H9 (cell line): ENCODE results near the gene FCN1. TPM values are rescaled to one million over a fixed set of nuclear protein-coding genes. Genes with fewer than 3 reads are reported as not detected.

Source experiments
- DNase-seq: peaks from one replicate; pipeline ENCODE4 v3.0.0-alpha.2; 2017
- H2AFZ ChIP-seq: one replicate; pipeline ENCODE4 v1.6.1; 2013; ENCODE audit warnings: mild to moderate bottlenecking, low read length, control low read depth, moderate library complexity
- H2AK5ac ChIP-seq: 2 replicates; pipeline ENCODE4 v1.6.1; 2013; ENCODE audit warnings: low read length, control low read depth, mixed read lengths; ENCODE audit not compliant: insufficient read length
- H2BK120ac ChIP-seq: one replicate; pipeline ENCODE4 v1.6.1; 2013; ENCODE audit warnings: low read depth, mild to moderate bottlenecking, low read length, control low read depth, inconsistent platforms; ENCODE audit not compliant: poor library complexity, severe bottlenecking
- H2BK12ac ChIP-seq: 2 replicates; pipeline ENCODE4 v1.6.1; 2013; ENCODE audit warnings: low read length, control low read depth, mixed read lengths, low read depth; ENCODE audit not compliant: insufficient read length
- H2BK15ac ChIP-seq: 2 replicates; pipeline ENCODE4 v1.6.1; 2013; ENCODE audit warnings: low read depth, low read length, control low read depth
- H2BK20ac ChIP-seq: one replicate; pipeline ENCODE4 v1.6.1; 2013; ENCODE audit warnings: low read depth, mild to moderate bottlenecking, low read length, control low read depth, inconsistent platforms; ENCODE audit not compliant: poor library complexity, severe bottlenecking
- H2BK5ac ChIP-seq: 2 replicates; pipeline ENCODE4 v1.6.1; 2013; ENCODE audit warnings: low read length, control low read depth, mixed read lengths; ENCODE audit not compliant: insufficient read length
- H3K14ac ChIP-seq: 2 replicates; pipeline ENCODE4 v1.6.1; 2013; ENCODE audit warnings: low read length, control low read depth; ENCODE audit not compliant: insufficient read depth
- H3K18ac ChIP-seq: 2 replicates; pipeline ENCODE4 v1.6.1; 2013; ENCODE audit warnings: low read depth, mild to moderate bottlenecking, mixed read lengths, low read length, control low read depth; ENCODE audit not compliant: insufficient read length
- H3K23ac ChIP-seq: 2 replicates; pipeline ENCODE4 v1.6.1; 2013; ENCODE audit warnings: low read length, control low read depth, mixed read lengths, low read depth; ENCODE audit not compliant: insufficient read length
- H3K23me2 ChIP-seq: 2 replicates; pipeline ENCODE4 v1.6.1; 2013; ENCODE audit warnings: low read depth, mild to moderate bottlenecking, mixed read lengths, low read length, control low read depth; ENCODE audit not compliant: insufficient read length, poor library complexity, severe bottlenecking
- H3K27ac ChIP-seq: 2 replicates; pipeline ENCODE4 v1.5.1; 2013; ENCODE audit warnings: low read length, control low read depth, mixed read lengths, low read depth; ENCODE audit not compliant: insufficient read length
- H3K27me3 ChIP-seq: 2 replicates; pipeline ENCODE4 v1.6.1; 2013; ENCODE audit warnings: low read length, control low read depth, inconsistent platforms; ENCODE audit not compliant: insufficient read depth
- H3K4ac ChIP-seq: 2 replicates; pipeline ENCODE4 v1.6.1; 2013; ENCODE audit warnings: low read depth, mild to moderate bottlenecking, control low read depth, inconsistent platforms, low read length, moderate library complexity
- H3K4me1 ChIP-seq: 2 replicates; pipeline ENCODE4 v1.6.1; 2013; ENCODE audit warnings: low read length, control low read depth, inconsistent platforms; ENCODE audit not compliant: insufficient read depth
- H3K4me2 ChIP-seq: 2 replicates; pipeline ENCODE4 v1.6.1; 2013; ENCODE audit warnings: low read length, control low read depth, mixed read lengths; ENCODE audit not compliant: insufficient read length, insufficient read depth
- H3K56ac ChIP-seq: 2 replicates; pipeline ENCODE4 v1.6.1; 2013; ENCODE audit warnings: low read depth, mild to moderate bottlenecking, mixed read lengths, low read length, control low read depth; ENCODE audit not compliant: insufficient read length
- H3K79me1 ChIP-seq: 2 replicates; pipeline ENCODE4 v1.6.1; 2013; ENCODE audit warnings: low read depth, mild to moderate bottlenecking, moderate library complexity, low read length, control low read depth, inconsistent platforms; ENCODE audit not compliant: insufficient read depth, poor library complexity, severe bottlenecking
- H3K79me2 ChIP-seq: 2 replicates; pipeline ENCODE4 v1.6.1; 2013; ENCODE audit warnings: low read length, control low read depth, inconsistent platforms; ENCODE audit not compliant: insufficient read depth
- H3K9ac ChIP-seq: 2 replicates; pipeline ENCODE4 v1.6.1; 2013; ENCODE audit warnings: low read length, control low read depth, mixed read lengths; ENCODE audit not compliant: insufficient read length; ENCODE audit errors: extremely low read depth
- H3K9me3 ChIP-seq: one replicate; pipeline ENCODE4 v1.6.1; 2013; ENCODE audit warnings: low read depth, low read length, inconsistent platforms; ENCODE audit not compliant: control insufficient read depth
- H3T11ph ChIP-seq: one replicate; pipeline ENCODE4 v1.6.1; 2013; ENCODE audit warnings: mild to moderate bottlenecking, low read length, control low read depth, inconsistent platforms
- H4K20me1 ChIP-seq: one replicate; pipeline ENCODE4 v1.6.1; 2013; ENCODE audit not compliant: control insufficient read depth, insufficient read length, insufficient read depth
- H4K5ac ChIP-seq: 2 replicates; pipeline ENCODE4 v1.6.1; 2013; ENCODE audit warnings: low read depth, mild to moderate bottlenecking, mixed read lengths, low read length, control low read depth; ENCODE audit not compliant: insufficient read length
- H4K8ac ChIP-seq: replicated peaks from 2 replicates; pipeline ENCODE4 v1.6.1; 2013; ENCODE audit warnings: low read length, control low read depth, mixed read lengths, low read depth; ENCODE audit not compliant: insufficient read length
- H4K91ac ChIP-seq: 2 replicates; pipeline ENCODE4 v1.6.1; 2013; ENCODE audit warnings: low read depth, mild to moderate bottlenecking, moderate library complexity, mixed read lengths, low read length, control low read depth; ENCODE audit not compliant: insufficient read length
- H3K27ac Mint-ChIP-seq, 3 experiments: 2 replicates in 2 of 3; 3 replicates in 1 of 3; pipeline ENCODE4 v1.8.0; 2020 to 2021; ENCODE audit warnings: mixed read lengths in 3 of 3, mild to moderate bottlenecking in 1 of 3, moderate library complexity in 1 of 3
- H3K27me3 Mint-ChIP-seq: 2 replicates; pipeline ENCODE4 v1.8.0; 2021; ENCODE audit warnings: low read depth, mild to moderate bottlenecking, moderate library complexity, mixed read lengths
- H3K36me3 Mint-ChIP-seq, 3 experiments: 2 replicates in 2 of 3; 3 replicates in 1 of 3; pipeline ENCODE4 v1.8.0; 2020 to 2021; ENCODE audit warnings: low read depth in 3 of 3, mixed read lengths in 3 of 3; ENCODE audit not compliant: insufficient read depth in 1 of 3
- H3K4me1 Mint-ChIP-seq, 2 experiments: 2 replicates each; pipeline ENCODE4 v1.8.0; 2020; ENCODE audit warnings: mixed read lengths in 2 of 2
- H3K4me3 Mint-ChIP-seq, 2 experiments: 2 replicates in 1 of 2; 3 replicates in 1 of 2; pipeline ENCODE4 v1.8.0; 2020 to 2021; ENCODE audit warnings: mild to moderate bottlenecking in 2 of 2, mixed read lengths in 2 of 2, moderate library complexity in 1 of 2
- H3K9me3 Mint-ChIP-seq, 2 experiments: 2 replicates in 1 of 2; 3 replicates in 1 of 2; pipeline ENCODE4 v1.8.0; 2020; ENCODE audit warnings: mild to moderate bottlenecking in 2 of 2, mixed read lengths in 2 of 2, moderate library complexity in 1 of 2
- CTCF ChIP-seq: fragments of 200-600 bp; sonication (generic); conservative IDR thresholded peaks from 3 replicates; pipeline ENCODE4 v1.8.0; 2021; ENCODE audit warnings: antibody characterized with exemption, mild to moderate bottlenecking
- WGBS: extraction: QIAGEN DNeasy Blood & Tissue Kit; methylation state at CpG from one replicate; pipeline ENCODE4 v1.1.7; 2013; ENCODE audit warnings: missing lambda C conversion rate, low lambda C conversion rate, mixed read lengths; ENCODE audit not compliant: insufficient read length; ENCODE audit errors: extremely low coverage; 5-methylcytosine and 5-hydroxymethylcytosine counted together
- total RNA-seq: library from RNA; stranded (reverse); gene quantifications from 2 replicates; pipeline ENCODE4 v1.2.1, GENCODE V29; 2021

Gene FCN1
- total RNA-seq, 1 experiment from 2014 or later, result not detected

- Histone ChIP-seq H2BK12ac (no peak overlapping the region), H3K27me3 (no peaks in the 10 kb centered on the region), H2BK5ac (no peak overlapping the region), H2AK5ac (no peak overlapping the region), H4K5ac (no peak overlapping the region), H3K27ac (no peak overlapping the region), H3K4me2 (no peak overlapping the region), H3K23me2 (no peaks in the 10 kb centered on the region), H3K56ac (no peak overlapping the region), H4K8ac (no peak overlapping the region), H3K4ac (no peak overlapping the region), H2BK15ac (no peak overlapping the region), H3K18ac (no peak overlapping the region), H3K79me1 (no peaks in the 10 kb centered on the region), H3K4me1 (no peaks in the 10 kb centered on the region), H2BK20ac (no peak overlapping the region), H3T11ph (no peak overlapping the region), H4K91ac (no peak overlapping the region), H2AFZ (no peak overlapping the region), H2BK120ac (no peak overlapping the region), H3K14ac (no peak overlapping the region), H3K9ac (no peak overlapping the region), H3K9me3 (peaks cover 7% of the 10 kb centered on the region), H3K79me2 (no peaks in the 10 kb centered on the region), H4K20me1 (no peaks in the 10 kb centered on the region), H3K23ac (no peak overlapping the region)
- H3K27me3 Mint-ChIP-seq, result peaks cover 7% of the 10 kb centered on the region
- no peak overlapping the region for H3K27ac Mint-ChIP-seq
- no peak for DNase-seq
- no CpG with 5 or more reads among the region's 2 CpGs for WGBS
- H3K4me3 Mint-ChIP-seq, result no peak overlapping the region
- no peaks in the 10 kb centered on the region for H3K4me1 Mint-ChIP-seq
- TF ChIP-seq CTCF, result no peak
- H3K9me3 Mint-ChIP-seq, result peaks cover 24 to 30% of the 10 kb centered on the region in 2 experiments
- peaks cover 0 to 18% (median 6%) of the 10 kb centered on the region in 3 experiments; a peak in 4 of 7 replicates for H3K36me3 Mint-ChIP-seq
These were observed 20.0 kb downstream of the FCN1 start for GRCh38 chr9:134897584-134898170.
